T47D (cell line): ENCODE results near the gene SIN3A.
"Not testable (repeated sequence)": the region's sequence is repeated elsewhere in the genome, so short reads cannot be mapped to it uniquely, and the experiment has no call there.

ENCODE experiments used
- DNase-seq, 2 experiments: peaks; one replicate each; pipeline versions ENCODE4 v3.0.0 to v3.0.0-alpha.2; 2011 to 2012; ENCODE audit warnings: low read depth in 1 of 2, low spot score in 1 of 2
- JUND ChIP-seq: IDR thresholded peaks from 2 replicates; pipeline ENCODE4 v1.6.1; 2012; ENCODE audit warnings: low read depth
- in situ Hi-C: cut with HindIII; loops from 2 replicates; pipeline ENCODE4 v1.10.0; 2016; ENCODE audit warnings: low sequenced_read_pairs, low pct_unique_long_range_greater_than_20kb

Gene SIN3A

GRCh38 chr15:75354454-75354853 lies 97.0 kb downstream of the SIN3A start:
- no peak for DNase-seq
- in situ Hi-C loops = no loop called here
- TF ChIP-seq JUND = no peak

- in situ Hi-C loops = no loop called here
- no peak for DNase-seq
- TF ChIP-seq JUND = no peak
Measured at GRCh38 chr15:75353604-75354003, 97.9 kb downstream of the SIN3A start.

- in situ Hi-C loops = no loop called here
- no peak for DNase-seq
- TF ChIP-seq JUND = no peak
Measured at GRCh38 chr15:75352186-75353080, 99.1 kb downstream of the SIN3A start.

- in situ Hi-C loops = no loop called here
- TF ChIP-seq JUND = no peak
Measured at GRCh38 chr15:75350601-75351361, 100.7 kb downstream of the SIN3A start.

GRCh38 chr15:75349851-75350588 lies 101.5 kb downstream of the SIN3A start:
- no peak for DNase-seq
- in situ Hi-C loops = no loop called here
- TF ChIP-seq JUND = no peak

More at GRCh38 chr15:75350601-75351361, 100.7 kb downstream of the SIN3A start:
- DNase-seq = no peak

GRCh38 chr15:75349351-75349669 lies 102.2 kb downstream of the SIN3A start:
- in situ Hi-C loops, DNase-seq: not testable (repeated sequence)

- in situ Hi-C loops = no loop called here
- no peak for TF ChIP-seq JUND
- peak; percentile 64 to 67 for DNase-seq
Measured at GRCh38 chr15:75348562-75349350, 102.7 kb downstream of the SIN3A start.

GRCh38 chr15:75348034-75348561 lies 103.4 kb downstream of the SIN3A start:
- TF ChIP-seq JUND = no peak
- in situ Hi-C loops = no loop called here
- DNase-seq = peak in 1 of 2 experiments; percentile 23

- DNase-seq = peak; percentile 63 to 78
- in situ Hi-C loops = no loop called here
- no peak for TF ChIP-seq JUND
Measured at GRCh38 chr15:75347222-75348033, 104.1 kb downstream of the SIN3A start.

GRCh38 chr15:75346796-75347221 lies 104.7 kb downstream of the SIN3A start, which contains the start of gene NEIL1:
NEIL1 (plus strand) TSS chr15:75347039; CDS start chr15:75348906, 1,867 bp downstream.
- peak; percentile 28 to 73 for DNase-seq
- in situ Hi-C loops = no loop called here
- no peak for TF ChIP-seq JUND

- DNase-seq, in situ Hi-C loops: not testable (repeated sequence)
Measured at GRCh38 chr15:75343953-75344352, 107.5 kb downstream of the SIN3A start.
